Activated CD8-positive, alpha-beta memory T cell treated with anti-CD3 and anti-CD28 coated beads for 36 hours (primary cell): Measurements from ENCODE around the gene HIP1R. TPM values are rescaled to one million over a fixed set of nuclear protein-coding genes. Genes with fewer than 3 reads are reported as not detected.

Experiments used
- CTCF ChIA-PET: fragments of 350-600 bp; sonication (Branson Sonifier 250); formaldehyde crosslinking; loops from one replicate; lab custom pipeline; 2021; ENCODE audit warnings: antibody characterized with exemption; lab: Charles Lee
- POLR2A ChIA-PET: fragments of 350-600 bp; sonication (Branson Sonifier 250); formaldehyde crosslinking; loops from one replicate; lab custom pipeline; 2021; ENCODE audit warnings: antibody characterized with exemption; lab: Charles Lee
- total RNA-seq, 2 experiments: library from RNA; stranded (reverse); gene quantifications; one replicate each; pipeline ENCODE4 v1.2.3, GENCODE V29; 2021

HIP1R gene
- total RNA-seq, 2 experiments from 2014 or later = 23.0 to 23.1 TPM

DNA sequence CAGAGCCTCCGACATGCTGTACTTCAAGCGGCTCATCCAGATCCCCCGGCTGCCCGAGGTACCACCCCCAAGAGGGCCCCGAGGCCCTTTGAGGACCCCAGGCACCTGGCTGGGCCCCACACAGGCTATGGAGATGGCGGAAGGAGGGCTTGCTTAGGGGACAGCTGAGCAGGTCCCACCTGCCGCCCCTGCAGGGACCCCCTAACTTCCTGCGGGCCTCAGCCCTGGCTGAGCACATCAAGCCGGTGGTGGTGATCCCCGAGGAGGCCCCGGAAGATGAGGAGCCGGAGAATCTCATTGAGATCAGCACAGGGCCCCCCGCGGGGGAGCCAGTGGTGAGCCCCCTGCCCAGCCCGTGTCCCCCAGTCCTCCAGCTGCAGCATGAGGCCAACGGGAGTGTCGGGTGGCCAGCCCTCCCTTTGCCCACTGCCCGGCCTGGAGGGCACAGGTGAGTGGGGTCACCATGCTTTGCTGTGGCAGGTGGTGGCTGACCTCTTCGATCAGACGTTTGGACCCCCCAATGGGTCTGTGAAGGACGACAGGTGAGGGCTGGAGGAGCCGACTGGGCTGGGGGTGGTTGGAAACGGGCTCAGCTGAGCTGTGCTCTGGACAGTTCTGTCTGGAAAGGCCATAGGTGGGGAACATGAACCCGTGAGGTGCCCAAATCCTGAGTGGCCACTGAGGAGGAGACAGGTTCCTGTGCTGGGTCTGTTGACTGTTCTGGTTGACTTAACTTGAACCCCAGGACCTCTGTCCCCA lies 20.0 kb downstream of the HIP1R start:
- POLR2A ChIA-PET = no interaction called here
- CTCF ChIA-PET = interaction anchor here (11.6 kb wide), 1 partner anchor 96 kb away, joined by 142 read pairs; no protein-coding TSS in a partner anchor

DNA sequence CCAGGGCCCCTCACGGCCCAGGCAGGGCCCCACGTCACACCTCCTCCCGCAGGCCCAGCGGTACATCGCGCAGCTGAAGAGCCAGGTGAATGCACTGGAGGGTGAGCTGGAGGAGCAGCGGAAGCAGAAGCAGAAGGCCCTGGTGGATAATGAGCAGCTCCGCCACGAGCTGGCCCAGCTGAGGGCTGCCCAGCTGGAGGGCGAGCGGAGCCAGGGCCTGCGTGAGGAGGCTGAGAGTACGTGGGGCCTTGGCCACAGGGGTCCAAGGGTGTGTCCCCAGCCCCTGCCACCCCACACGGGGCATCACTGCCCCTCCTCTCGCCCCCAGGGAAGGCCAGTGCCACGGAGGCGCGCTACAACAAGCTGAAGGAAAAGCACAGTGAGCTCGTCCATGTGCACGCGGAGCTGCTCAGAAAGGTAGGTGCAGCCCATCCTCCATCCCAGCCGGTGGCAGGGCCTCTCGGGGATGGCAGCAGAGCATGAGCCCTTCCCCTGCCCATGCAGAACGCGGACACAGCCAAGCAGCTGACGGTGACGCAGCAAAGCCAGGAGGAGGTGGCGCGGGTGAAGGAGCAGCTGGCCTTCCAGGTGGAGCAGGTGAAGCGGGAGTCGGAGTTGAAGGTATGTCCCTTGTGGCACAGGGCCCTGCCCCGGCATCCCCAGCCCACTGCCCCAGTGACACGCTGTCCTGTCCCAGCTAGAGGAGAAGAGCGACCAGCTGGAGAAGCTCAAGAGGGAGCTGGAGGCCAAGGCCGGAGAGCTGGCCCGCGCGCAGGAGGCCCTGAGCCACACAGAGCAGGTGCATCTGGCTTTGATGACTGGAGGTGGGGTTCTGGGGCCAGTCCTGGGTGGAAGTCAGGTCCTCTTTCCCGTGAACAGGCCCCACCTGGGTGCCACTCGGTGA lies 20.9 kb downstream of the HIP1R start:
- CTCF ChIA-PET = interaction anchor here (11.6 kb wide), 1 partner anchor 95 kb away, joined by 142 read pairs; no protein-coding TSS in a partner anchor
- POLR2A ChIA-PET = interaction anchor here (0.5 kb wide), 1 partner anchor 185 kb away, joined by 5 read pairs; no protein-coding TSS in a partner anchor

DNA sequence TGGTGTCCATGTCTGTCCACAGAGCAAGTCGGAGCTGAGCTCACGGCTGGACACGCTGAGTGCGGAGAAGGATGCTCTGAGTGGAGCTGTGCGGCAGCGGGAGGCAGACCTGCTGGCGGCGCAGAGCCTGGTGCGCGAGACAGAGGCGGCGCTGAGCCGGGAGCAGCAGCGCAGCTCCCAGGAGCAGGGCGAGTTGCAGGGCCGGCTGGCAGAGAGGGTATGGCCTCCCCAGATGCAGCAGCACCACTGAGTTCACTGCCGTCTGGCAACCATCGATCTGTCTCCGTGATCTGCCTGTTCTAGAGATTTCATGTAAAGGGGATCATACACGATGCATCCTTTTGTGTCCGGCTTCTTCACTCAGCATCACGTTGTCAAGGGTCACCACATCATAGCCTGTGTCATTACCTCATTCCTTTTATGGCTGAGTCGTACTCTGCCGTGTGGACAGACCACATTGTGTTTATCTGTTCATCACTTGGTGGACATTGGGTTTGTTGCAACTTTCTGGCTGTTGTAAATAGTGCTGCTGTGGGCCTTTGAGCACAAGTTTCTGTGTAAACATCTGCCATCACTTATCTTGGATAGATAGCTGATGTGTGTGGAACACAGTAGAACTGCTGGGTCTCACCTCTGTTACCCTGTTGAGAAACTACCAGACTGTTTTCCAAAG lies 21.9 kb downstream of the HIP1R start:
- POLR2A ChIA-PET = interaction anchor here (0.5 kb wide), 1 partner anchor 186 kb away, joined by 5 read pairs; no protein-coding TSS in a partner anchor

DNA sequence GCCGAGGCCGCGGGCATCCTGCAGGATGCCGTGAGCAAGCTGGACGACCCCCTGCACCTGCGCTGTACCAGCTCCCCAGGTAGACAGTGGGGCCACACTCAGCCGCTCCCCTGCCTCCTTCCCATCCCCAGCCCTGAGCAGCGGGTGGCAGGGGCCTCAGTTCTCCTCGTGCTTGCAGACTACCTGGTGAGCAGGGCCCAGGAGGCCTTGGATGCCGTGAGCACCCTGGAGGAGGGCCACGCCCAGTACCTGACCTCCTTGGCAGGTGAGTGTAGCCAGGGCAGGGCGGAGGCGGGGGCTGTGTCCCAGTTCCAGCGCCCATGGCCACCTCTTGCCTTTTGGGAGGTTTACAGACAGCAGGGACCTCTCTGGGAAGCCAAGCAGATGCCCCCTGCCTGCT lies 22.9 kb downstream of the HIP1R start:
- ChIA-PET CTCF (interaction anchor here (11.6 kb wide), 1 partner anchor 93 kb away, joined by 142 read pairs; no protein-coding TSS in a partner anchor), POLR2A (no interaction called here)

More for the DNA sequence above, 21.9 kb downstream of the HIP1R start:
- CTCF ChIA-PET = interaction anchor here (11.6 kb wide), 1 partner anchor 94 kb away, joined by 142 read pairs; no protein-coding TSS in a partner anchor

DNA sequence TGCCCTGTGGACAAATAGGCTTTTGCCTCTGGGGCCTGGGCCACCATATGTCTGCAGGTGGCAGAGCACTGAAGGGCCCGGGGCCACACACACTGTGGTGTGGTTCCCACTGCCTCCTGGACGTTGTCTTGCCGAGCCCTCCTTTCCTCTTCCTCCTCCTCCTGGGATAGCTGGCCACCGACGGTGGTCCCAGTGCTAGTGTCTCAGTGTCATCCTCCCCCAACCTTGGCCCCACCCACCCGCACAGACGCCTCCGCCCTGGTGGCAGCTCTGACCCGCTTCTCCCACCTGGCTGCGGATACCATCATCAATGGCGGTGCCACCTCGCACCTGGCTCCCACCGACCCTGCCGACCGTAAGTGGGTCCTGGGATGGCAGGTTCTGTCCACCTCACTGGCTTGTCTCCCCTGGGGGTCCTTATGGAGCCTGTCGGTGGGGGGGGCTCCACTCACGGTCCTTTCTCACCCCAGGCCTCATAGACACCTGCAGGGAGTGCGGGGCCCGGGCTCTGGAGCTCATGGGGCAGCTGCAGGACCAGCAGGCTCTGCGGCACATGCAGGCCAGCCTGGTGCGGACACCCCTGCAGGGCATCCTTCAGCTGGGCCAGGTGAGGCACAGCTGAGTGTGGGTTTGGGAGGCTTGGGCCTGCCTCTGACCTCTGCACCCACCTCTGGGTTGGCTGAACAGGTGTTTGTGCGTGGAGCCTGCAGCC lies 23.5 kb downstream of the HIP1R start:
- POLR2A ChIA-PET = no interaction called here

DNA sequence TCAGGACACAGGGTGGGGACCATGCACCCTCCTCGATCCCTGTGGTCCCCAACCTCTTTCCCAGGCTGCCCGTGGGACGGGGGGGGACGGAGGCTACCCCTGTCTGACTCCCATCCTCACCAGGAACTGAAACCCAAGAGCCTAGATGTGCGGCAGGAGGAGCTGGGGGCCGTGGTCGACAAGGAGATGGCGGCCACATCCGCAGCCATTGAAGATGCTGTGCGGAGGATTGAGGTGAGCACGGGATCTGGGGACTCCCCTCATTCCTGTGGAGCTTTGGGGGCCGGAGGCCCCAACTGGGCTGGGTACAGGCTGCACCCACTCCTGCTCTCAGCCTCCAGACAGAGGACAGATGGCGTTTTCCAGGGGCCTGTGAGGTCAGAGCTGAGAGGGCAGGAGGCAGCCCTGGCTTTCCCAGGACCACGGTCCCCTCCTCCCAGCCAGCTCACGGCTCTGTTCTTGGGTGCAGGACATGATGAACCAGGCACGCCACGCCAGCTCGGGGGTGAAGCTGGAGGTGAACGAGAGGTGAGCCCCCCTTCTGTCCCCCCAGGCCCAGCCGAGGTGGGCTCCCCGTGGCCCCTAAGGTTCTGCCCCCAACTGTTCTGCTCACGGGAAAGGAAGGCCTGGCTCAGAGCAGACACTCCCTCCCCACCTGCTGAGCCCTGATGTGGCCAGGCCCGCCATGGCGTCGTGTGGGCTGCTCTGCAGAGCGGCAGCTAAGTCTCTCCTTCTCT lies 24.2 kb downstream of the HIP1R start:
- POLR2A ChIA-PET = interaction anchor here (1.3 kb wide), 1 partner anchor 107 kb away, joined by 3 read pairs; the partner anchor contains the start of gene ABCB9
- CTCF ChIA-PET = interaction anchor here (0.6 to 11.6 kb wide), 7 partner anchors 11 to 698 kb away, joined by 3 to 142 read pairs (median 5); no protein-coding TSS in a partner anchor

More for the DNA sequence above, 23.5 kb downstream of the HIP1R start:
- CTCF ChIA-PET = interaction anchor here (0.9 to 11.6 kb wide), 5 partner anchors 11 to 92 kb away, joined by 3 to 142 read pairs (median 7); no protein-coding TSS in a partner anchor

DNA sequence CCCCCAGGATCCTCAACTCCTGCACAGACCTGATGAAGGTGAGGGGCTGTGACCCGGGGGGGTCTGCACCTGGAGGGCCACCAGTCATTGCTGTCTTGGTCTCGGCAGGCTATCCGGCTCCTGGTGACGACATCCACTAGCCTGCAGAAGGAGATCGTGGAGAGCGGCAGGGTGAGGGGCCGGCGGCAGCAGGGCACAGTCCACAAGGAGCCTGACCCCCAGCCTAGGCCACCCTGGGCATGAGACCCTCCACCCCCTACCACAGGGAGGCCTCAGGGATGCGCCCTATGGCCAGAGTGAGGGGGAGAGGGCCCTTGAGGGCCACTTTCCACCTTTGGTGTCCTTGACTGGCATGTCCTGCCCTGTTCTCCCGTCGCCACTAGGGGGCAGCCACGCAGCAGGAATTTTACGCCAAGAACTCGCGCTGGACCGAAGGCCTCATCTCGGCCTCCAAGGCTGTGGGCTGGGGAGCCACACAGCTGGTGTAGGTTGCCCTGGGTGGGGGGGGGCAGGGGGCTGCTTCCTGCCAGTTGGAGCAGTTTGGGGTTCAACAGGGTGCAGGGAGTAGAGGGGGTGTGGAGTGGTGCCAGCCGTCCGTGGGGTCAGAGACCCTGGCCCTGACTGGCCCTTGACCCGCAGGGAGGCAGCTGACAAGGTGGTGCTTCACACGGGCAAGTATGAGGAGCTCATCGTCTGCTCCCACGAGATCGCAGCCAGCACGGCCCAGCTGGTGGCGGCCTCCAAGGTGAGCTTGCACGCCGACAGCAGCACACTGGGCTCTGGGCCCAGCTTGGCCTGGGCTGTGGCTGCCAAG lies 25.0 kb downstream of the HIP1R start:
- CTCF ChIA-PET = interaction anchor here (0.6 to 11.6 kb wide), 16 partner anchors 10 to 699 kb away, joined by 3 to 142 read pairs (median 4); partner anchors contain the start of gene ABCB9
- POLR2A ChIA-PET = interaction anchor here (0.8 to 1.3 kb wide), 2 partner anchors 87 to 106 kb away, joined by 3 read pairs; partner anchors contain the start of gene ABCB9

DNA sequence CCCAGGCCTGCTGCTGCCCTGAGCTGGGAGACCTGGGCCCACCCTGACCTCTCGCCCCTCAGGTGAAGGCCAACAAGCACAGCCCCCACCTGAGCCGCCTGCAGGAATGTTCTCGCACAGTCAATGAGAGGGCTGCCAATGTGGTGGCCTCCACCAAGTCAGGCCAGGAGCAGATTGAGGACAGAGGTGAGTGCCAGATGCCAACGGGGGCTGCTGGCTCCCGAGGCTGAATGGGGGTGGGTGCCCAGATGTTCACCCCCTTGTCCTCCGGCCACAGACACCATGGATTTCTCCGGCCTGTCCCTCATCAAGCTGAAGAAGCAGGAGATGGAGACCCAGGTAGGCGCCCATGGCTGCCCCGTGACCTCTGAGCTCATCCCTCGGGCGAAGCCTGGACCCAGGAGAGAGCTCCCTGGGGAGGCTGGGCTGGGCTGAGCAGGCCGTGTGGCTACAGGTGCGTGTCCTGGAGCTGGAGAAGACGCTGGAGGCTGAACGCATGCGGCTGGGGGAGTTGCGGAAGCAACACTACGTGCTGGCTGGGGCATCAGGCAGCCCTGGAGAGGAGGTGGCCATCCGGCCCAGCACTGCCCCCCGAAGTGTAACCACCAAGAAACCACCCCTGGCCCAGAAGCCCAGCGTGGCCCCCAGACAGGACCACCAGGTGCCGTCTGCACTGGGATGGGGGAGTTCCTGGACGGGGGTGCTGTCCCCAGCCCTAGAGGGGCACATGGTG lies 25.8 kb downstream of the HIP1R start:
- ChIA-PET POLR2A (interaction anchor here (0.8 to 1.3 kb wide), 2 partner anchors 86 to 105 kb away, joined by 3 read pairs; partner anchors contain the start of gene ABCB9), CTCF (interaction anchor here (0.6 to 11.6 kb wide), 17 partner anchors 9 to 115 kb away, joined by 3 to 142 read pairs (median 4); partner anchors contain the start of gene ABCB9)

DNA sequence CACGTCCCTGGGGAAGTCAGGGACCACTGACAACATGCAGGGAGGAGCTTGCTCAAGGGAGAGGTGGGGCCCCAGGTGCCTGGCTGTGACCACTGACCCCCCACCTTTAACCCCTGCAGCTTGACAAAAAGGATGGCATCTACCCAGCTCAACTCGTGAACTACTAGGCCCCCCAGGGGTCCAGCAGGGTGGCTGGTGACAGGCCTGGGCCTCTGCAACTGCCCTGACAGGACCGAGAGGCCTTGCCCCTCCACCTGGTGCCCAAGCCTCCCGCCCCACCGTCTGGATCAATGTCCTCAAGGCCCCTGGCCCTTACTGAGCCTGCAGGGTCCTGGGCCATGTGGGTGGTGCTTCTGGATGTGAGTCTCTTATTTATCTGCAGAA lies 26.3 kb downstream of the HIP1R start:
- ChIA-PET POLR2A (no interaction called here), CTCF (interaction anchor here (0.6 to 11.6 kb wide), 10 partner anchors 9 to 114 kb away, joined by 3 to 142 read pairs (median 5); no protein-coding TSS in a partner anchor)

DNA sequence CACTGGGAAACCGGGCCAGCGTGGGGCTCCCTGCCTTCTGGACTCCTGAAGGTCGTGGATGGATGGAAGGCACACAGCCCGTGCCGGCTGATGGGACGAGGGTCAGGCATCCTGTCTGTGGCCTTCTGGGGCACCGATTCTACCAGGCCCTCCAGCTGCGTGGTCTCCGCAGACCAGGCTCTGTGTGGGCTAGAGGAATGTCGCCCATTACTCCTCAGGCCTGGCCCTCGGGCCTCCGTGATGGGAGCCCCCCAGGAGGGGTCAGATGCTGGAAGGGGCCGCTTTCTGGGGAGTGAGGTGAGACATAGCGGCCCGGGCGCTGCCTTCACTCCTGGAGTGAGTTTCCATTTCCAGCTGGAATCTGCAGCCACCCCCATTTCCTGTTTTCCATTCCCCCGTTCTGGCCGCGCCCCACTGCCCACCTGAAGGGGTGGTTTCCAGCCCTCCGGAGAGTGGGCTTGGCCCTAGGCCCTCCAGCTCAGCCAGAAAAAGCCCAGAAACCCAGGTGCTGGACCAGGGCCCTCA lies 26.9 kb downstream of the HIP1R start:
- CTCF ChIA-PET = interaction anchor here (0.6 to 11.6 kb wide), 4 partner anchors 36 to 113 kb away, joined by 3 to 142 read pairs (median 4); no protein-coding TSS in a partner anchor
- POLR2A ChIA-PET = no interaction called here

DNA sequence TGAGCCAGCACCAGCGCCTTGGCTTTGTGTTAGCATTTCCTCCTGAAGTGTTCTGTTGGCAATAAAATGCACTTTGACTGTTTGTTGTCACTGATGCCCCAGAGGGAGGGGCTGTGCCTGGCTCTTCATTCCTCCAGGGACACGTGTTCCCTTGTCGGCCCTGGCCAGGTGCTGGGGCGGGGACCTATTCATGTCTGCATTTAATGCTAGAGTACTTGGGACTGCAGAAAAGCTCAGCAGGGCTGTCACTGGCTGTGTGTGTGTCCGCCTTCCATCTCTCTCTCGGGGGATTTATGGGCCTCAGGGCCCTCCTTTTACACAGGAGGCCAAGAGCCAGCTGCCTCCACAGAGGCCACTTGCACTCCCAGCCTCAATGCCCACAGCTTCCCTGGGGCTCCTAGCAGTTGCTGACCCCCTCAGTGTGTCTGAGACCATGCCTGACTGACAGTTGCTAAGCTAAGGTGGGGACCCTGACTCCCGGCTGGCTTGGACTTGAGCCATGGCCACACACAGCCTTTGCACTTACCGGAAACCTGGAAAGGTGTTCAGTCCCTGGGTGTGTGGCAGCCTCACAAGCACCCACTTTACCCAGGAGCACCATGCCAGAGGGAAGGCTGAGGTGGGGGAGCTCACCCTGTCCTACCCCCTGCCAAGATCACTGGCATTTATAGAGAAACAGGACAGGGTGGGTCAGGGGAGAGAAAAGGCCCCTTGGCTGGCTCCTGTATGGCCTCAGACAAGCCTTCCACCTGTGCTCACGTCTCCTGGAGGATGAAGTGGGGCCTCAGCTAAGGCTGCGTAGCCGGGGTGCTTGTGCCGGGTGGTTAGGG lies 27.8 kb downstream of the HIP1R start:
- ChIA-PET CTCF (interaction anchor here (0.6 to 11.6 kb wide), 3 partner anchors 40 to 111 kb away, joined by 3 to 142 read pairs (median 3); no protein-coding TSS in a partner anchor), POLR2A (no interaction called here)

DNA sequence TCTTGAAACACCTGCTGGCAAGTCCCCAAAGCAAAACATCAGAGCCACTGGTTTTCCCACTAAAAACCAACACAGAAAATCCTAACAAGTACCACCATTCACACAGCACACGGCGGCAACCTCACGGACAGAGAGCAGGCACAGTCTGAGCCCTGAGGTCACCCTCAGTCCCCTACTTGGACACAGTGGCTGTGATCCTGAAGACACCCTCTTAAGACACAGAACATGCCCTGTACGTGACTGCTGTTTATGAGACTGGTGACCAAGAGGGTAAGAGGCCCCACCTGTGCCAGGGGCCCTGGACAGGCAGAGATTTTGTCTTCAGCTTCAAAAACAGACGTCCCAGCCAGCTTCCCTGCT lies 29.6 kb downstream of the HIP1R start:
- ChIA-PET CTCF (interaction anchor here (0.6 to 11.6 kb wide), 3 partner anchors 21 to 86 kb away, joined by 3 to 142 read pairs (median 6); no protein-coding TSS in a partner anchor), POLR2A (no interaction called here)

DNA sequence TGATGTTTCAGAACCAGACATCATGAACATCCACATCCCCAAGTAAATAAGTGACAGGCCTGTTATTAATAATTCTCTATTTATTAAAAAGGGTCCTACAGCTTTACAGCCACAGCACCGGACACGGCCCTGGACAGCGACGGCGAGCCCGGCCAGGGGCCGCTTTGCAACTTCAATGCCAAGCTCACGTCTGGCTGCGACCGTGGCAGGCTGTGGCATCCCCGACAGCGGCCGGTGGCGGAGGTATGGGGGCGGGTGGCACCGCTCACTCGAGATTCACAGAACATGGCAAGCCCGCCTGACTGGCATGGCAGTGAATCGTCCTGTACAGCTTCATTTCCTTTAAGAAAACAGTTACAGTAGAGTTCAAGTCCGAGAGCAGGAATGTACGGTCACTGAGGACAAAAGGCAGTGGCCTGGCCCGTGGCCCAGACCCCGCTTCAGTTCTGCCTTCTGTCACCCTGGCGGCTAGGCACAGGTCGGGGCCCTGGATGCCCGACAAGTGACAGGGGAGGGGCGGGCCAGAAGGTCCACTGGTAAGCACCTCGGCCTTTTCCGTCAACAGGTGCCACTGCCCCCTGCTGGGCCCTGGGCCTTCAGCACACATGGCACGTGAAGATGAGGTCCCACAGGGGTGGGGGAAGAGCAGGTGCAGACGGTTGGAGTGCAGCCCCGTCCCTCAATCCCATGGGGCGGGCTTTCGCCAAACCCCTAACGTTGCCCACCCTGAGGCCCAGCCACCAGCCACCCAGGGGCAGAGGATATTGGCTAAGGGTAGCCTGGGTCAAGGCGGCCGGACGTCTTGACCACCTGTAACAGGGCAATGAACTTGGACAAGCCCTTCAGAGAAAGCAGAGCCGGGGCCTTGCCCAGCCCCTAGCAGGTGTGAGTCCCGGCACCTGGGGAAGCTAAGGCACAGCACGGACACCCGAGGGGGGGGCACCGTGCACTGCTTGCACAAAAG lies 30.3 kb downstream of the HIP1R start:
- CTCF ChIA-PET = interaction anchor here (0.6 to 11.6 kb wide), 3 partner anchors 20 to 86 kb away, joined by 3 to 142 read pairs (median 6); no protein-coding TSS in a partner anchor
- POLR2A ChIA-PET = no interaction called here
